Measurements from ENCODE around the gene PLCB4.

PLCB4 gene

GRCh38 chr20:9390441-9390840, 321.6 kb downstream of the PLCB4 start:
- Histone ChIP-seq H3K36me3 (ENCODE audit: control insufficient read depth in 2 of 2, insufficient read depth in 1 of 2, low read length in 2 of 2) (no peaks in the 10 kb centered on the region), H3K9me3 (ENCODE audit: control insufficient read depth, insufficient read depth, low read depth, low read length) (no peaks in the 10 kb centered on the region), H3K4me1 (ENCODE audit: control insufficient read depth, insufficient read depth, low read length) (peaks cover 3% of the 10 kb centered on the region; the same call in 1 of the 2 replicates), H3K27ac (ENCODE audit: extremely low read depth, low read depth, low read length) (no peak overlapping the region), H3K4me3 (ENCODE audit: low read depth, low read length) (no peak overlapping the region)
- CTCF ChIA-PET = interaction anchor here (0.8 to 1.0 kb wide), 3 partner anchors 318 to 1037 kb away, joined by 3 to 5 read pairs (median 3); no protein-coding TSS in a partner anchor
- TF ChIP-seq ZNF23 (tag by site-specific recombination; IDR thresholded peaks at IDR 0.05; ENCODE audit: borderline replicate concordance) (no peak), ZNF112 (tag by site-specific recombination; IDR thresholded peaks at IDR 0.05) (no peak), EGR2 (tag by site-specific recombination; IDR thresholded peaks at IDR 0.05; ENCODE audit: low read depth) (no peak), KLF8 (tag by site-specific recombination; IDR thresholded peaks at IDR 0.05) (no peak), ZNF501 (tag by site-specific recombination; IDR thresholded peaks at IDR 0.05) (no peak), SP7 (tag by site-specific recombination; IDR thresholded peaks at IDR 0.05) (no peak), ZNF514 (tag by site-specific recombination; IDR thresholded peaks at IDR 0.05) (no peak), ZNF621 (tag by site-specific recombination; IDR thresholded peaks at IDR 0.05) (no peak), ZNF391 (tag by site-specific recombination; IDR thresholded peaks at IDR 0.05; ENCODE audit: borderline replicate concordance, low read depth) (no peak), ZNF777 (tag by site-specific recombination; IDR thresholded peaks at IDR 0.05; ENCODE audit: borderline replicate concordance) (no peak), ZNF488 (tag by site-specific recombination; IDR thresholded peaks at IDR 0.05) (no peak), ZNF202 (tag by site-specific recombination; IDR thresholded peaks at IDR 0.05; ENCODE audit: borderline replicate concordance) (no peak), ZNF530 (tag by site-specific recombination; IDR thresholded peaks at IDR 0.05; ENCODE audit: low read depth) (no peak), ZNF585B (tag by site-specific recombination; IDR thresholded peaks at IDR 0.05) (no peak), ZNF837 (tag by site-specific recombination; IDR thresholded peaks at IDR 0.05) (no peak), TCF7L2 (IDR thresholded peaks at IDR 0.05; ENCODE audit: borderline replicate concordance, low read depth, low read length) (no peak), GLIS1 (tag by site-specific recombination; IDR thresholded peaks at IDR 0.05) (no peak), ZNF239 (tag by site-specific recombination; IDR thresholded peaks at IDR 0.05) (no peak), SP3 (tag by site-specific recombination; IDR thresholded peaks at IDR 0.05) (no peak)
- POLR2A ChIA-PET = no interaction called here

- no peaks in the 10 kb centered on the region for H3K36me3 ChIP-seq (ENCODE audit: control insufficient read depth in 2 of 2, insufficient read depth in 1 of 2, low read length in 2 of 2)
- POLR2A ChIA-PET = interaction anchor here (1.0 kb wide), 1 partner anchor 324 kb away, joined by 3 read pairs; the partner anchor contains the start of gene PLCB4
- H3K27ac ChIP-seq (ENCODE audit: extremely low read depth, low read depth, low read length) = no peak overlapping the region
- no peak for TF ChIP-seq ZNF2 (tag by site-specific recombination; IDR thresholded peaks at IDR 0.05)
- TF ChIP-seq PRDM1 (tag by site-specific recombination; IDR thresholded peaks at IDR 0.05) = 0 out of 2 replicates have a peak, but pooled peaks have one; percentile 5
- peak; percentile 44; the same call in 1 of the 2 replicates for TF ChIP-seq CTCF (tag by site-specific recombination; IDR thresholded peaks at IDR 0.05)
- no peak for TF ChIP-seq KLF1 (tag by site-specific recombination; IDR thresholded peaks at IDR 0.05)
- TF ChIP-seq ZNF747 (tag by site-specific recombination; IDR thresholded peaks at IDR 0.05) = no peak
- peak; percentile 76 for TF ChIP-seq ZNF654 (tag by site-specific recombination; IDR thresholded peaks at IDR 0.05; ENCODE audit: low read depth)
- peak; percentile 89 for TF ChIP-seq PRDM10 (tag by site-specific recombination; IDR thresholded peaks at IDR 0.05)
- H3K9me3 ChIP-seq (ENCODE audit: control insufficient read depth, insufficient read depth, low read depth, low read length) = no peaks in the 10 kb centered on the region
- CTCF ChIA-PET = interaction anchor here (0.6 to 2.5 kb wide), 38 partner anchors 8 to 643 kb away, joined by 3 to 37 read pairs (median 4); no protein-coding TSS in a partner anchor
- H3K4me3 ChIP-seq (ENCODE audit: low read depth, low read length) = no peak overlapping the region
- H3K4me1 ChIP-seq (ENCODE audit: control insufficient read depth, insufficient read depth, low read length) = peaks cover 3% of the 10 kb centered on the region; the same call in 1 of the 2 replicates
Observed at GRCh38 chr20:9392892-9393857, 324.3 kb downstream of the PLCB4 start.

Data from HEK293 (cell line).